ENCODE measurements around the gene NFYC. TPM values are rescaled to one million over a fixed set of nuclear protein-coding genes. Genes with fewer than 3 reads are reported as not detected.

Gene NFYC
- total and polyA plus RNA-seq, 2 experiments from 2014 or later: 36.2 to 42.7 TPM

DNA sequence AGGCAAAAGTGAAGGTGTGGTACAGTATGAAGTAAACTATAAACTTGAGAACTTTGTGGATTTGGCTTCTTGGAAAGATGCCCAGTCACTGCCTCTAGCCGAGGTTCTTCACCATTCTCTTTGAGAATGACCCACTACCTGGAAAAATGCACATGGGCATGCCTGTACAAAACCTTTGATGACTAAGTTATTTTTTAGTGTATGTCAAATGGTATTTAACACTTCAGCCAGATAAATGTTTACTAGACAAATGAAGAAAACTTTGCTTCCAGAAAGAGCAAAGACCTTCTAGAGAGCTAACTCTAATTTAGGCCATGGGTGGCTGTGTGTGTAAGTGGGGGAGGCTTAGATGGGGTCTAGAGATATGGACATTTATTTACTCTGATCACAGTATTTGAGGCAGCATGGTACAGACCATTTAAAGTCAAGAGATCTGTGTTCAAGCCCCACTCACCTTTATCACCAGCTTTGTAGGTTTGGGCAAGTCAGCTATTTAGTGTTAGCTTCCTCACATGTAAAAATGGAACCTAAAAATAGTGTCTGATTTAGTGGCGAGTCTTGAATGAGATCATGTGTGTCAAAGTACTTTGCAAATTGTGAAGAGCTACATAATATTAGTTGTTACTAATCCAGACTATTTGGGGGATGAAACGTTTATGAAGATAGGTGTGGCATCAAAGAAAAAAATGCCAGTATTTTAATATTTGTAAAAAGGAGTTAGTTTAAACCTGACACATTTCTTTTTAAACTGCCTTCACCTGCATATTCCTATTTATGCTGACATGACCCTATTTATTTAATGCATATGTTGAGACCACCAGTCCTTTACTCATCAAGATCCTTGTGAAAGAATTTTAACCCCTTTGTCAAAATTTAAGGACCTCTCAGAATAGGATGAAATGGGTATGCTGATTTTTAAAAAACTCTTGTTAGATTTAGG, 20.2 kb downstream of the NFYC start (continued):
- TF ChIP-seq, protein P1, sequence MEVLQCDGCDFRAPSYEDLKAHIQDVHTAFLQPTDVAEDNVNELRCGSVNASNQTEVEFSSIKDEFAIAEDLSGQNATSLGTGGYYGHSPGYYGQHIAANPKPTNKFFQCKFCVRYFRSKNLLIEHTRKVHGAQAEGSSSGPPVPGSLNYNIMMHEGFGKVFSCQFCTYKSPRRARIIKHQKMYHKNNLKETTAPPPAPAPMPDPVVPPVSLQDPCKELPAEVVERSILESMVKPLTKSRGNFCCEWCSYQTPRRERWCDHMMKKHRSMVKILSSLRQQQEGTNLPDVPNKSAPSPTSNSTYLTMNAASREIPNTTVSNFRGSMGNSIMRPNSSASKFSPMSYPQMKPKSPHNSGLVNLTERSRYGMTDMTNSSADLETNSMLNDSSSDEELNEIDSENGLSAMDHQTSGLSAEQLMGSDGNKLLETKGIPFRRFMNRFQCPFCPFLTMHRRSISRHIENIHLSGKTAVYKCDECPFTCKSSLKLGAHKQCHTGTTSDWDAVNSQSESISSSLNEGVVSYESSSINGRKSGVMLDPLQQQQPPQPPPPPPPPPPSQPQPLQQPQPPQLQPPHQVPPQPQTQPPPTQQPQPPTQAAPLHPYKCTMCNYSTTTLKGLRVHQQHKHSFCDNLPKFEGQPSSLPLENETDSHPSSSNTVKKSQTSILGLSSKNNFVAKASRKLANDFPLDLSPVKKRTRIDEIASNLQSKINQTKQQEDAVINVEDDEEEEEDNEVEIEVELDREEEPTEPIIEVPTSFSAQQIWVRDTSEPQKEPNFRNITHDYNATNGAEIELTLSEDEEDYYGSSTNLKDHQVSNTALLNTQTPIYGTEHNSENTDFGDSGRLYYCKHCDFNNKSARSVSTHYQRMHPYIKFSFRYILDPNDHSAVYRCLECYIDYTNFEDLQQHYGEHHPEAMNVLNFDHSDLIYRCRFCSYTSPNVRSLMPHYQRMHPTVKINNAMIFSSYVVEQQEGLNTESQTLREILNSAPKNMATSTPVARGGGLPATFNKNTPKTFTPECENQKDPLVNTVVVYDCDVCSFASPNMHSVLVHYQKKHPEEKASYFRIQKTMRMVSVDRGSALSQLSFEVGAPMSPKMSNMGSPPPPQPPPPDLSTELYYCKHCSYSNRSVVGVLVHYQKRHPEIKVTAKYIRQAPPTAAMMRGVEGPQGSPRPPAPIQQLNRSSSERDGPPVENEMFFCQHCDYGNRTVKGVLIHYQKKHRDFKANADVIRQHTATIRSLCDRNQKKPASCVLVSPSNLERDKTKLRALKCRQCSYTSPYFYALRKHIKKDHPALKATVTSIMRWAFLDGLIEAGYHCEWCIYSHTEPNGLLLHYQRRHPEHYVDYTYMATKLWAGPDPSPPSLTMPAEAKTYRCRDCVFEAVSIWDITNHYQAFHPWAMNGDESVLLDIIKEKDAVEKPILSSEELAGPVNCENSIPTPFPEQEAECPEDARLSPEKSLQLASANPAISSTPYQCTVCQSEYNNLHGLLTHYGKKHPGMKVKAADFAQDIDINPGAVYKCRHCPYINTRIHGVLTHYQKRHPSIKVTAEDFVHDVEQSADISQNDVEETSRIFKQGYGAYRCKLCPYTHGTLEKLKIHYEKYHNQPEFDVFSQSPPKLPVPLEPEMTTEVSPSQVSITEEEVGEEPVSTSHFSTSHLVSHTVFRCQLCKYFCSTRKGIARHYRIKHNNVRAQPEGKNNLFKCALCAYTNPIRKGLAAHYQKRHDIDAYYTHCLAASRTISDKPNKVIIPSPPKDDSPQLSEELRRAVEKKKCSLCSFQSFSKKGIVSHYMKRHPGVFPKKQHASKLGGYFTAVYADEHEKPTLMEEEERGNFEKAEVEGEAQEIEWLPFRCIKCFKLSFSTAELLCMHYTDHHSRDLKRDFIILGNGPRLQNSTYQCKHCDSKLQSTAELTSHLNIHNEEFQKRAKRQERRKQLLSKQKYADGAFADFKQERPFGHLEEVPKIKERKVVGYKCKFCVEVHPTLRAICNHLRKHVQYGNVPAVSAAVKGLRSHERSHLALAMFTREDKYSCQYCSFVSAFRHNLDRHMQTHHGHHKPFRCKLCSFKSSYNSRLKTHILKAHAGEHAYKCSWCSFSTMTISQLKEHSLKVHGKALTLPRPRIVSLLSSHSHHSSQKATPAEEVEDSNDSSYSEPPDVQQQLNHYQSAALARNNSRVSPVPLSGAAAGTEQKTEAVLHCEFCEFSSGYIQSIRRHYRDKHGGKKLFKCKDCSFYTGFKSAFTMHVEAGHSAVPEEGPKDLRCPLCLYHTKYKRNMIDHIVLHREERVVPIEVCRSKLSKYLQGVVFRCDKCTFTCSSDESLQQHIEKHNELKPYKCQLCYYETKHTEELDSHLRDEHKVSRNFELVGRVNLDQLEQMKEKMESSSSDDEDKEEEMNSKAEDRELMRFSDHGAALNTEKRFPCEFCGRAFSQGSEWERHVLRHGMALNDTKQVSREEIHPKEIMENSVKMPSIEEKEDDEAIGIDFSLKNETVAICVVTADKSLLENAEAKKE (CRISPR knock-in tag; IDR thresholded peaks at IDR 0.05): no peak
- TF ChIP-seq JUNB (IDR thresholded peaks at IDR 0.05; ENCODE audit: unreplicated experiment) (no peak), ZNF331 (CRISPR knock-in tag; IDR thresholded peaks at IDR 0.05; ENCODE audit: low read depth) (no peak), POLR2AphosphoS5 (IDR thresholded peaks at IDR 0.05; ENCODE audit: low read depth) (no peak), EZH2 (IDR thresholded peaks at IDR 0.05; ENCODE audit: low read depth, unreplicated experiment) (no peak), STAT1 (IDR thresholded peaks at IDR 0.05; ENCODE audit: unreplicated experiment) (no peak), NANOG (IDR thresholded peaks at IDR 0.05; ENCODE audit: borderline replicate concordance) (no peak), EZH2phosphoT487 (IDR thresholded peaks at IDR 0.05; ENCODE audit: unreplicated experiment) (no peak), ZNF114 (CRISPR knock-in tag; IDR thresholded peaks at IDR 0.05) (no peak)
- TF ChIP-seq, protein P2, sequence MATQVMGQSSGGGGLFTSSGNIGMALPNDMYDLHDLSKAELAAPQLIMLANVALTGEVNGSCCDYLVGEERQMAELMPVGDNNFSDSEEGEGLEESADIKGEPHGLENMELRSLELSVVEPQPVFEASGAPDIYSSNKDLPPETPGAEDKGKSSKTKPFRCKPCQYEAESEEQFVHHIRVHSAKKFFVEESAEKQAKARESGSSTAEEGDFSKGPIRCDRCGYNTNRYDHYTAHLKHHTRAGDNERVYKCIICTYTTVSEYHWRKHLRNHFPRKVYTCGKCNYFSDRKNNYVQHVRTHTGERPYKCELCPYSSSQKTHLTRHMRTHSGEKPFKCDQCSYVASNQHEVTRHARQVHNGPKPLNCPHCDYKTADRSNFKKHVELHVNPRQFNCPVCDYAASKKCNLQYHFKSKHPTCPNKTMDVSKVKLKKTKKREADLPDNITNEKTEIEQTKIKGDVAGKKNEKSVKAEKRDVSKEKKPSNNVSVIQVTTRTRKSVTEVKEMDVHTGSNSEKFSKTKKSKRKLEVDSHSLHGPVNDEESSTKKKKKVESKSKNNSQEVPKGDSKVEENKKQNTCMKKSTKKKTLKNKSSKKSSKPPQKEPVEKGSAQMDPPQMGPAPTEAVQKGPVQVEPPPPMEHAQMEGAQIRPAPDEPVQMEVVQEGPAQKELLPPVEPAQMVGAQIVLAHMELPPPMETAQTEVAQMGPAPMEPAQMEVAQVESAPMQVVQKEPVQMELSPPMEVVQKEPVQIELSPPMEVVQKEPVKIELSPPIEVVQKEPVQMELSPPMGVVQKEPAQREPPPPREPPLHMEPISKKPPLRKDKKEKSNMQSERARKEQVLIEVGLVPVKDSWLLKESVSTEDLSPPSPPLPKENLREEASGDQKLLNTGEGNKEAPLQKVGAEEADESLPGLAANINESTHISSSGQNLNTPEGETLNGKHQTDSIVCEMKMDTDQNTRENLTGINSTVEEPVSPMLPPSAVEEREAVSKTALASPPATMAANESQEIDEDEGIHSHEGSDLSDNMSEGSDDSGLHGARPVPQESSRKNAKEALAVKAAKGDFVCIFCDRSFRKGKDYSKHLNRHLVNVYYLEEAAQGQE (IDR thresholded peaks at IDR 0.05; ENCODE audit: unreplicated experiment): no peak

Measured in GM23338 (cell line).